NCI-H82 treated with DMSO at 0.1 percent for 48 hours (cell line): ENCODE results near the gene NABP2.
"Not testable (repeated sequence)": the region's sequence is repeated elsewhere in the genome, so short reads cannot be mapped to it uniquely, and the experiment has no call there.

Source experiments
- DNase-seq: peaks from one replicate; lab custom pipeline; 2025; ENCODE audit not compliant: unreplicated experiment; lab: John Stamatoyannopoulos, UW

Gene NABP2

DNA sequence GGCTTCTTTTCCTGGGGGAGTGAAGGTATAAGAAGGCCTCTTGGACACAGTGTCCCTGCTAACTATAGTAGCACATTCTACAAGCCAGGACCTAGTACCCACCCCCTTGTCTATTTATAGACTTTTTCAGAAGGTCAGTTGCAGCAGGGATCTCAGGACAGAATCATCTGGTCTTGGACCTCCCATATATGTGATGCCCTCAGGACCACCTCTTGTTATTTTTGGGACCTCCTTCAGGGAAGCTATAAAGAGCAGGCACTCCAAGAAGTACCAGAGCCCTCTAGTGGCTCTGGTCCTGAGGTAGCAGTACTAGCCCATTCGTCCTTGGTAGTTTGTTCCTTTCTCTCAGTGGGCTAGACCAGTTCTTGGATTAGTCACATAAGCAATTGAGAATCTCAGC, 46.9 kb downstream of the NABP2 start:
- DNase-seq, result no peak

DNA sequence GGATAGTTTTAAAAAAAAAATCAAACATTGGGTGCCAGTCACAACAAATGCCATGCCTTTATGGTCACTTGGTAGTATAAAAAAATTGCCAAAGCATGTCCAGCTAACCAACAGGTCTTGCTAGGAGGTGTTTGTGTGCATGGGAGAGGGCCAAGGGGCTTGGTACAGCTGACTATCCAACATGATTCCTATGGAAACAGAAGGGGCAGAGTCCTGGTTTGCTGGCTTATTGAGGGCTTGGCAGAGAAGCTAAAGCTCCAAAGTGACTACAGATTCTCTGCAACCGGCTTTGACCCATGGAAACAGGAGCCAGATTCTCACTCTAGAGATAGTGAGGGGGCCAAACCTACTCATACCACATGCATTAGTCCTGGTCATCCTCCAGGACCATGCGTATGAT, 48.3 kb downstream of the NABP2 start:
- DNase-seq, result not testable (repeated sequence)

DNA sequence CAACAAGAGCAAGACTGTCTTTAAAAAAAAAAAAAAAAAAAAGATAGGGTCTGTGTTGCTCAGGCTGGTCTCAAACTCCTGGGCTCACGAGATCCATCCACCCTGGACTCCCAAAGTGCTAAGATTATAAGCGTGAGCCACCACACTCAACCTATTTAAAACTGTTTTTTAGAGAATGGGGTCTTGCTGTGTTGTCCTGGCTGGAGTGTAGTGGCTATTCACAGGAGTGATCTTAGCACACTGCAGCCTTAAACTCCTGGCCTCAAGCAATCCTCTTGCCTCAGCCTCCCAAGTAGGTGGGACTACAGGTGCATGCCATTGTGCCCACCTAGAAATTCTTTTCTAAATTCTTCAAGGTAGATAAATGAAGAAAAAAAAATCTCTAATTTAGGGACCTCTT, 50.2 kb downstream of the NABP2 start:
- DNase-seq, result no peak

DNA sequence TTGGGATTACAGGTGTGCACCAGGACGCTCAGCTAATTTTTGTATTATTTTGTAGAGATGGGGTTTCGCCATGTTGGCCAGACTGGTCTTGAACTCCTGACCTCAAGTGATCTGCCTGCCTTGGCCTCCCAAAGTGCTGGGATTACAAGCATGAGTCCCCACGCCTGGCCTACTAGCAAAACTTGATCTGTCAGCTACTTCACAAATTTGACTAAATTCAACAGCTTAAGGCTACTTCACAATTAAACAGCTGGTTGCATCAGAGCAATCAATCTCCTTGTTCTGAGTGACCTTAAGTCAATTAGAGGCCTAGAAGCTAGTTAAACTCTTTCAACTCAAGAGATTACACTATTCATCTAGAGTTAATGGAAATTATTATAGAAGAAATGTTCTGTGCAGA, 54.8 kb downstream of the NABP2 start:
- peak; percentile 92 for DNase-seq
